HG02759 (cell line): ENCODE results near the gene PTPA.

Experiments used
- ATAC-seq: cut with Tn5 transposase; IDR thresholded peaks from one replicate; pipeline ENCODE4 v1.9.1; 2021; ENCODE audit warnings: mild to moderate bottlenecking, moderate library complexity; ENCODE audit not compliant: unreplicated experiment

PTPA gene

GRCh38 chr9:129081388-129081904, 29.8 kb upstream of the PTPA start:
- no peak for ATAC-seq

- no peak for ATAC-seq
Observed at GRCh38 chr9:129084087-129084486, 27.1 kb upstream of the PTPA start.

GRCh38 chr9:129089246-129089645, 22.0 kb upstream of the PTPA start:
- no peak for ATAC-seq

GRCh38 chr9:129093602-129094386, 17.4 kb upstream of the PTPA start:
- ATAC-seq, result no peak

- ATAC-seq, result no peak
Observed at GRCh38 chr9:129094387-129095169, 16.6 kb upstream of the PTPA start.

- ATAC-seq, result no peak
Observed at GRCh38 chr9:129095170-129095667, 16.0 kb upstream of the PTPA start.

- no peak for ATAC-seq
Observed at GRCh38 chr9:129095908-129096307, 15.3 kb upstream of the PTPA start.

GRCh38 chr9:129097671-129098306, 13.4 kb upstream of the PTPA start:
- no peak for ATAC-seq

- no peak for ATAC-seq
Observed at GRCh38 chr9:129098328-129098727, 12.9 kb upstream of the PTPA start.

- no peak for ATAC-seq
Observed at GRCh38 chr9:129100383-129101169, 10.6 kb upstream of the PTPA start.

- no peak for ATAC-seq
Observed at GRCh38 chr9:129101279-129101678, 9.9 kb upstream of the PTPA start.

GRCh38 chr9:129102095-129102525, 9.1 kb upstream of the PTPA start:
- no peak for ATAC-seq

GRCh38 chr9:129102791-129103594, 8.2 kb upstream of the PTPA start:
- ATAC-seq, result no peak

- ATAC-seq, result no peak
Observed at GRCh38 chr9:129103595-129103965, 7.6 kb upstream of the PTPA start.

GRCh38 chr9:129104051-129104450, 7.2 kb upstream of the PTPA start:
- no peak for ATAC-seq

- no peak for ATAC-seq
Observed at GRCh38 chr9:129105857-129106694, 5.1 kb upstream of the PTPA start.

- ATAC-seq, result no peak
Observed at GRCh38 chr9:129107651-129108050, 3.6 kb upstream of the PTPA start.

GRCh38 chr9:129108083-129108804, 3.0 kb upstream of the PTPA start:
- no peak for ATAC-seq
